Smooth muscle cell (in vitro differentiated cells): ENCODE measurements around the gene LARP6. TPM values are rescaled to one million over a fixed set of nuclear protein-coding genes. Genes with fewer than 3 reads are reported as not detected.

Source experiments
- DNase-seq: peaks from one replicate; lab custom pipeline; 2025; ENCODE audit not compliant: unreplicated experiment; lab: John Stamatoyannopoulos, UW
- H2AFZ ChIP-seq: fragments of 200-600 bp; sonication (generic); 2 replicates; pipeline ENCODE4 v1.6.0; 2016; ENCODE audit warnings: antibody characterized with exemption, low read depth, mild to moderate bottlenecking
- H3F3A ChIP-seq: fragments of 200-600 bp; sonication (generic); 2 replicates; pipeline ENCODE4 v1.6.0; 2017; ENCODE audit warnings: antibody characterized with exemption, low read depth
- H3K27ac ChIP-seq: fragments of 200-600 bp; sonication (generic); 2 replicates; pipeline ENCODE4 v1.5.1; 2016; ENCODE audit warnings: low read depth, mild to moderate bottlenecking
- H3K27me3 ChIP-seq: fragments of 200-600 bp; sonication (generic); 2 replicates; pipeline ENCODE4 v1.6.1; 2016; ENCODE audit warnings: low read depth, mild to moderate bottlenecking
- H3K36me3 ChIP-seq: fragments of 200-600 bp; sonication (generic); 2 replicates; pipeline ENCODE4 v1.5.1; 2016; ENCODE audit warnings: low read depth
- H3K4me1 ChIP-seq: fragments of 200-600 bp; sonication (generic); 2 replicates; pipeline ENCODE4 v1.5.1; 2016; ENCODE audit warnings: low read depth
- H3K4me2 ChIP-seq: fragments of 200-600 bp; sonication (generic); 2 replicates; pipeline ENCODE4 v1.6.0; 2016; ENCODE audit warnings: mild to moderate bottlenecking
- H3K4me3 ChIP-seq: fragments of 200-600 bp; sonication (generic); 2 replicates; pipeline ENCODE4 v1.5.1; 2016; ENCODE audit warnings: mild to moderate bottlenecking
- H3K79me2 ChIP-seq: fragments of 200-600 bp; sonication (generic); 2 replicates; pipeline ENCODE4 v1.6.0; 2016; ENCODE audit warnings: low read depth, mild to moderate bottlenecking
- H3K9ac ChIP-seq: fragments of 200-600 bp; sonication (generic); 2 replicates; pipeline ENCODE4 v1.6.0; 2016; ENCODE audit warnings: low read depth
- H3K9me3 ChIP-seq: fragments of 200-600 bp; sonication (generic); replicated peaks from 2 replicates; pipeline ENCODE4 v1.5.1; 2016; ENCODE audit warnings: low read depth
- H4K20me1 ChIP-seq: fragments of 200-600 bp; sonication (generic); 2 replicates; pipeline ENCODE4 v1.6.0; 2016; ENCODE audit warnings: low read depth
- CTCF ChIP-seq: fragments of 200-600 bp; sonication (generic); IDR thresholded peaks from 2 replicates; pipeline ENCODE4 v1.5.1; 2017; ENCODE audit warnings: borderline replicate concordance, mild to moderate bottlenecking, antibody characterized with exemption; ENCODE audit not compliant: insufficient read depth, poor library complexity, severe bottlenecking
- WGBS: methylation state at CpG from one replicate; pipeline ENCODE4 v1.1.7; 2016; ENCODE audit warnings: low lambda C conversion rate; 5-methylcytosine and 5-hydroxymethylcytosine counted together
- polyA plus RNA-seq: library from polyadenylated mRNA; unstranded; fragments of >200 nt; fragmentation: Nextera tagmentation; extraction: Ambion mirVana; gene quantifications from 2 replicates; pipeline ENCODE4 v1.2.1, GENCODE V29; 2016
- total RNA-seq: library from RNA; depleted of rRNA; stranded (reverse); fragments of >200 nt; gene quantifications from 2 replicates; pipeline ENCODE4 v1.2.3, GENCODE V29; 2014

The LARP6 gene
- total RNA-seq (31.3 and 55.1 TPM in 2 replicates), polyA plus RNA-seq (69.5 and 76.0 TPM in 2 replicates)

GRCh38 chr15:70853973-70854665, at the start of gene LARP6:
Gene LARP6, minus strand, starts transcription at chr15:70854157. Its CDS starts 69 bp downstream, at chr15:70854088.
- DNase-seq = peak; percentile 68
- H3K4me2 ChIP-seq = peak within 1 kb of the TSS; percentile 90
- peaks cover 9% of the 10 kb centered on the region for H3K4me1 ChIP-seq
- peaks cover 4% of the 10 kb centered on the region for H4K20me1 ChIP-seq
- H3F3A ChIP-seq = peaks cover 8% of the 10 kb centered on the region
- H3K9ac ChIP-seq = peak within 1 kb of the TSS; percentile 94
- WGBS = 1% methylated on average over 49 of the region's 78 CpGs
- peak within 1 kb of the TSS; percentile 92 for H3K27ac ChIP-seq
- H3K4me3 ChIP-seq = peak within 1 kb of the TSS; percentile 89
- H3K27me3 ChIP-seq = no peaks in the 10 kb centered on the region
- H3K36me3 ChIP-seq = peaks cover 8% of the 10 kb centered on the region
- peak within 1 kb of the TSS; percentile 87 for H2AFZ ChIP-seq
- no peaks in the 10 kb centered on the region for H3K9me3 ChIP-seq
- H3K79me2 ChIP-seq = peaks cover 34% of the 10 kb centered on the region
- no peak for TF ChIP-seq CTCF

- Histone ChIP-seq H4K20me1 (no peaks in the 10 kb centered on the region), H3K27me3 (no peaks in the 10 kb centered on the region), H3K9me3 (no peaks in the 10 kb centered on the region), H3K36me3 (peaks cover 3% of the 10 kb centered on the region), H3K9ac (peak overlapping the region; percentile 15), H3K4me2 (peak overlapping the region; percentile 38), H3K4me1 (no peaks in the 10 kb centered on the region), H2AFZ (peak overlapping the region; percentile 37), H3F3A (peaks cover 6% of the 10 kb centered on the region), H3K79me2 (no peaks in the 10 kb centered on the region), H3K4me3 (no peak overlapping the region), H3K27ac (peak overlapping the region; percentile 75)
- WGBS = 9% methylated on average over 1 of the region's 1 CpG
- no peak for TF ChIP-seq CTCF
- DNase-seq = no peak
These were observed 48.1 kb upstream of the LARP6 start for GRCh38 chr15:70902107-70902506.

- H2AFZ ChIP-seq = peak overlapping the region; percentile 92
- peak overlapping the region; percentile 89 for H3K4me2 ChIP-seq
- H3K27ac ChIP-seq = peak overlapping the region; percentile 63
- WGBS = 10% methylated on average over 10 of the region's 10 CpGs
- TF ChIP-seq CTCF = peak; percentile 41
- no peaks in the 10 kb centered on the region for H4K20me1 ChIP-seq
- peaks cover 10% of the 10 kb centered on the region for H3F3A ChIP-seq
- H3K36me3 ChIP-seq = no peaks in the 10 kb centered on the region
- H3K79me2 ChIP-seq = no peaks in the 10 kb centered on the region
- H3K4me3 ChIP-seq = peak overlapping the region; percentile 55
- no peak for DNase-seq
- H3K4me1 ChIP-seq = peaks cover 11% of the 10 kb centered on the region
- H3K9me3 ChIP-seq = no peaks in the 10 kb centered on the region
- H3K27me3 ChIP-seq = no peaks in the 10 kb centered on the region
- H3K9ac ChIP-seq = peak overlapping the region; percentile 65
These were observed 39.1 kb upstream of the LARP6 start for GRCh38 chr15:70892912-70893560.
